B cell (primary cell): ENCODE results near the gene LHFPL6.

ENCODE experiments used
- CTCF ChIP-seq: fragments of 200-600 bp; IDR thresholded peaks from one replicate; pipeline ENCODE4 v1.8.0; 2022; ENCODE audit warnings: antibody characterized with exemption, mild to moderate bottlenecking
- EZH2 ChIP-seq: IDR thresholded peaks from 2 replicates; pipeline ENCODE4 v1.6.1; 2012; ENCODE audit warnings: borderline replicate concordance, low read depth, mild to moderate bottlenecking, moderate library complexity, low read length; ENCODE audit not compliant: insufficient read depth, poor library complexity, severe bottlenecking

- TF ChIP-seq CTCF (no peak), EZH2 (no peak)
These were observed 121.5 kb downstream of the LHFPL6 start for GRCh38 chr13:39481491-39481890.
